PFSK-1 (cell line): ENCODE results near the gene FMN1.

ENCODE experiments used
- FOXP2 ChIP-seq: optimal IDR thresholded peaks from 2 replicates; pipeline ENCODE3; 2011; ENCODE audit warnings: borderline replicate concordance, control low read depth, inconsistent platforms; ENCODE audit not compliant: insufficient read depth; ENCODE audit errors: extremely low read length, extremely low read depth
- POLR2AphosphoS5 ChIP-seq: IDR thresholded peaks from 2 replicates; pipeline ENCODE4 v1.6.1; 2012; ENCODE audit warnings: low read depth, mild to moderate bottlenecking, control low read depth, low read length, moderate library complexity
- REST ChIP-seq, 2 experiments: IDR thresholded peaks; 2 replicates each; pipeline versions ENCODE4 v1.6.1 to v1.8.0; 2011 to 2012; ENCODE audit warnings: low read depth in 2 of 2, low read length in 2 of 2, control low read depth in 1 of 2, inconsistent platforms in 1 of 2, mild to moderate bottlenecking in 1 of 2, moderate library complexity in 1 of 2; ENCODE audit not compliant: insufficient read depth in 1 of 2
- SIN3A ChIP-seq: IDR thresholded peaks from 2 replicates; pipeline ENCODE4 v1.6.1; 2012; ENCODE audit warnings: mild to moderate bottlenecking, low read length, moderate library complexity, borderline replicate concordance; ENCODE audit not compliant: insufficient read depth

- TF ChIP-seq REST (IDR thresholded peaks at IDR 0.05; ENCODE audit: insufficient read depth in 1 of 2, low read depth in 2 of 2, low read length in 2 of 2) (no peak), POLR2AphosphoS5 (no peak), SIN3A (no peak), FOXP2 (no peak)
Measured at GRCh38 chr15:33045066-33045810, 149.3 kb downstream of the FMN1 start.
